ENCODE measurements around the gene TLL2.

Gene TLL2

DNA sequence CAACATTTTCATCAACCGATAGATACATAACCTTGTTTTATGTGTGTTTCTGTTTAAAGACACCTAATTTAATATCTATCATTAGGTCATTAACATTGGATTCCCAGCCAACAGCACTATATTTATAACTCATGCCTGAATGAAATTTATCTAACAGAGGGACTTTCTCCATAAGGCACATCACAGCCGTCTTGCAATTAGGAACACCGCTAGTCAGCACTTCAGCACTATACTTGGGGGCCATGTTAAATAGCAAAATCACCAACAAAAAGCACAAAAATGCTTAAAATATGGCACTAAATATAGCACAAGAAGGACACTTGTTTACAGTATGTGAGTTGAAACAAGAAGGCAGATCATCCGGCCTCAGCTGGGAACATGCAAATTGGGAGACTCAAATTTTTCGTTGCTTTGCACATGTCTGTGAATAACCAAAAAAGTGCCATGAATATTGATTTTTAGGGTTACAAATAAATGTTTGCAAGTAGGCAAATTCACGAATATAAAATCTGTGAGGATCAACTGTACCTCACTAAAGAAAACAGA lies 51.0 kb downstream of the TLL2 start:
- no peak for DNase-seq

DNA sequence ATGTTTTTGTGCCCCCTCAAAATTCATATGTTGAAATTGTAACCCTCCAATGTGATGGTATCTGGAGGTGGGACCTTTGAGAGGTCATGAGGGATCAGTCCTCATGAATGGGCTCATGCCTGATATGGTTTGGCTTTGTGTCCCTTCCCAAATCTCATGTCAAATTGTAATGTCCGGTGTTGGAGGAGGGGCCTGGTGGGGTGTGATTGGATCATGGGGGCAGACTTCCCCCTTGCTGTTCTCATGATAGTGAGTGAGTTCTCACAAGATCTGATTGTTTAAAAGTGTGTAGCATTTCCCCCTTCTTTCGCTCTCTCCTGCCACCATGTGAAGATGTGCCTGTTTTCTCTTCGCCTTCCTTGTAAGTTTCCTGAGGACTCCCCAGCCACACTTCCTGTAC lies 53.4 kb downstream of the TLL2 start:
- DNase-seq = no peak

- DNase-seq = no peak
These were observed 56.4 kb downstream of the TLL2 start for GRCh38 chr10:96457341-96457740.

DNA sequence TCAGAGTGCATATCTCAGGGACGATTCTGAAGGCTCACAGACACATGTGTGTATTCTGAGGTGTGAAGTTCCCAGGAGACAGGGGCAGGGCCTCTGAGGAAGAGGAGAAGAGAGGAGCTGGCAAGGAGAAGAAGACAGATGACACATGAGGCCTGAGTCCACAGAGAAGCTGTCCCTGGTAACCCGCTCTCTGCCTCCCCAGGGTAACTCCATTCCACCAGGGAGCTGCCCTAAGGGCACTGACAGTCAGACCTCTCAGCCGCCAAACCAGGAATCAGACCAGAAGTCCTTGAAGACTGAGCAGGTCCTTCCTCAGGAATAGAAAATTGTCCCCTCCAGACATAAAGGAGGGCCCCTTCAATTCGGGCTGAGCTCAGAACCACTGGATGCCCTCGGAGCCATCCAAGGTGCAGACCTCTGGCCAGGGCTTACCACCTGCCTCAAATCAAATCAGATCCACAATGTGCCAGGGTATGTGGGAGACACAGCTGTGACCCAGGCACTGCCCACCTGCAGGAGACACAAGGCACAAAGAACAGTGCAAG lies 57.4 kb downstream of the TLL2 start:
- no peak for DNase-seq

DNA sequence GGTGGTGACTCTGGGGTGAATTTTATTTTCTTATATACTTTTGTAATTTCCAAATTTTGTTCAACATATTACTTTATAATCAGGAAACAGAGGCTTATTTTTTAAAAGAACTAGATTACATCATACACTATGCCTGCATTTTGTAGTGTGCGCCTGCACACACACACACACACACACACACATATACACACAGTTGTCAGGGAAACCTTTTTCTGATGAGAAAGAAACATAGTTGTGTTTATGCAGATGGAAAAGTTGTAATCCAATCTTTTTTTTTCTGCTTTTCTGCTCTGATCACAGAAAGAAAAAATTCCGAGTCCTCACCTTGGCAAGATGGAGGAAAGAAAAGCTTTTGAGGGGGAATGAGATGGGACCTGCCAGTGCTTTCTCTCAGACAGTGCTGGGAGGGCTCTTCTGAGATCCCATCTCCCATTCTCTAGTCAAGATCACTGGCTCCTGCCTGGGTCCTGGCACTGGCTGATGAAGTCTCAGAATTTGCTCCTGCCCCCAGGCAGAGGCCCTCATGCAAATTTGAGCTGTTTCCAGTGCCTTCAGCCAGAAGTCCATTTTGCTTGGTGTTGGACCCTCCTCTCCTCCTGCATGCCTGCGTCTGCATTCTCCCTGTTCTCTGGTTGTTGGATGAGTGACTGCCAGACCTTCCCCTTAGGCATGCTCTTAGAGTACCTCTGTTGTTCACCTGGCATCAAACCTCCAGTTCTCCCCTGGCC lies 59.7 kb downstream of the TLL2 start:
- no peak for DNase-seq

DNA sequence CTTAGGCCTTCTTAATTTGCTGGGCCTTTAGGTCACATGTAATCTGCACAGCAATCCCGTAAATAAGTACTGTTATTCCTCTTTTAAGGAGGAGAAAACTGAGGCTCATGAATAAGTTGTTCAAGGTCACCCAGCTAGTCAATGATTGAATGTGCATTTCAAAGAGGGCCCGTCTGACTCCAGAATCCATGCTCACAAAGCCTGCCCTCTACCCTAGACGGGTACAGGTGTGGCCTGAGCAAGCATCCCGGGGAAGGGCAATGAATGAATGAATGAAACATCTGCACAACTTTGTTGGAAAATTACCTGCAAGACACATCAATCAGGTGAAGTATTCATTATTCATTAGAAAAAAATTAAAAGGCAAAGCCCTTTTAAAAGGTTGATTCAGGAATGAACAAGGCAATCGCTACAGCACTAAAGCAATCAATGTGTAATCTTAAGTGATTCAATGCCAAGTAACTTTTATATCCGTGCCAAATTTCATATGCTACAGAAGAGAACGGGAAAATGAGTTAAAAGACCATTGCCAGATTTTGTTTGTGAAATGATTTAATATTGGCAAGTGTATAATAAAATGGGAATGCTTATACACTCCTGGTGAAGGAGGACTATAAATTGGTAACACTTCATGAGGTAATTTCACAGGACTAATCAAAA lies 61.1 kb downstream of the TLL2 start:
- DNase-seq = no peak

- no peak for DNase-seq
These were observed 63.1 kb downstream of the TLL2 start for GRCh38 chr10:96450529-96451207.

DNA sequence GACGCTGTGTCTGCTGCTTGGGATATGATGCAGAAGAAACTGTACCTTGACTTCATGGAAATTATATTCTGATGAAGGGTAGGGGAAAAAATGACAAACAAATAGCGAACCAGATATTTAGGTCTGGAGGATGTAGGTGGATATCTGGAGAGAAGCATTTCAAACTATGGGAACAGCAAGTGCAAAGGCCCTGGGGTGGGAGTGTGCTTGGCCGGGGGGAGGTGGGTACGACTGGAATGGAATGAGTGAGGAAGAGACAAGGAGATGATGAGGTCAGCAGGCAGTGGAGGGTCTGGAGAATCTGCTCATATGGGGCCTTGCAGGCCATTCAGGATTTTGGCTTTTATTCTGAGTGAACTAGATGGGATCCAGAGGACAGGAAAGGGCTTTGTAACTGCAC lies 65.2 kb downstream of the TLL2 start:
- no peak for DNase-seq

- DNase-seq = no peak
These were observed 65.7 kb downstream of the TLL2 start for GRCh38 chr10:96448021-96448457.

- no peak for DNase-seq
These were observed 66.6 kb downstream of the TLL2 start for GRCh38 chr10:96446966-96447596.

DNA sequence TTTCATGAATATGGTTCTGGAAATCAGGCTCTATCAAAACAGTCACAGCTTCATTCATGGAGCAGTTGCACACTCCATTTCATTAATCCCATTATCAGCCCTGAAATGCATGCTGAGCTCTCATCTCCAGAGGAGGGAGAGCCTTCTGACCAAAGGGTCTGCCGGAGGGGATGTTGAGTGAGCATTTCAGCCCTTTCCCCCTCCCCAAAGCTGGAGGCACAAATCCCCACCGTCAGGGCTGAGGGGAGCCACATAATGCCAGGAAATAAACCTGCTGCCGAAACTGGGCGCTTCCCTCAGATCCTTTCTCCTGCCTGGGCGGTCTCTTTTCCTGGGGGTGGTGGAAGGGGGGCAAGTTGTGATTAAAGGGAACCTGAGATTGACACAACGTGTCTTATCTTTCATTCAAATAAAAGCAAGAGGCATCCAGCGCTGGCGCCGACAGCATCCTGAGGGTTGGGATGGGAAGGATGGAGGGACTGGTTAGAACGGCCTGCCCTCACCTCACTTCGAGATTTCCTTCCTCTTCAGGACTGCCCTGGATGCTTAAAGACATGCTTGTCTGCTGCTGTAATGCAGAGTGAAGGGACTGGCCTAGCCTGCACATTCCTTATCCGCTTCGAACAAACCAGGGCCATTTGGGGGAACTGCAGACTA lies 71.6 kb downstream of the TLL2 start:
- no peak for DNase-seq

GRCh38 chr10:96441322-96441885 lies 72.3 kb downstream of the TLL2 start:
- no peak for DNase-seq

- DNase-seq = no peak
These were observed 73.1 kb downstream of the TLL2 start for GRCh38 chr10:96440361-96441292.

DNA sequence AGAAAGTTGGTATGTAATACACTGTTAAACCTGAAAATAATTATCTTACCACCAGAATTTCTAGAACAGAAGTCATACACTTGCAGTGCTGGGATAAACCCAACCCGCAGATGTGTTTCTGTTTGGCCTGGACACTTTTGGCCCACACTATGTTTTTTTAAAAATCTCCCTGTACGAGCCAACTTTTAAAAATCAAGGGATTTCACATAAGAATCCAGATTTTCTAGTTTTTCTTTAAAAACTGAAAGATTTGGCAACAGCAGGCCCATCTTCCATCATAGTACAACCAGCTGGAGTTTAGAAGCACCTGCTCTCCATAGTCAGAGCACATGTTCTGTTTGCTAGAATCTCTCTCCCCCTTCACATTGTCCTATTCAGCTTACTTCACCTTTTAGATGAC lies 74.0 kb downstream of the TLL2 start:
- no peak for DNase-seq

- no peak for DNase-seq
These were observed 77.7 kb downstream of the TLL2 start for GRCh38 chr10:96436035-96436434.

GRCh38 chr10:96431211-96431970 lies 82.3 kb downstream of the TLL2 start:
- no peak for DNase-seq

DNA sequence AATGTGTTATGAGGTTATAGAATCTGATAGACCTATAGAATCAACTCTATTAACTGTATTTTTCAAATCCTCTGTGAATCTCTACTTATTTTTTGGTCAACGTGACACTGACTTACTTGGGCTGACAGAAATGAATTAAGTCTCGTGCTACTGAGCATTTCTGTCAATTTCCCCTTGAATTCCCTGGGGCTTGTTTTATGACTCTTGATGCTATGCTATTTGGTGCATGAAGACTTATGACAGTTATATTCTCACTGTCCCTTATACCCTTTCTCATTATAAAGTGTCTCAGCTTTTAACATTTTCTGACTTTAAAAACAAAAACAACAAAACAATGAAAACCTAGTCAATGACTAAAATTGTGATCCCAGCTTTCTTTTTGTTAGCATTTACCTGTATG lies 86.4 kb downstream of the TLL2 start:
- no peak for DNase-seq

- no peak for DNase-seq
These were observed 91.2 kb downstream of the TLL2 start for GRCh38 chr10:96422525-96422924.

GRCh38 chr10:96421995-96422394 lies 91.7 kb downstream of the TLL2 start:
- DNase-seq = no peak

Measured in stimulated activated CD4-positive, alpha-beta T cell treated with anti-CD3 and anti-CD28 coated beads, Interleukin-1b, Interleukin-23, amount 100 ng/mL, for 48 hours (primary cell).